H9 (cell line): ENCODE results near the gene SLC36A4. TPM values are rescaled to one million over a fixed set of nuclear protein-coding genes. Genes with fewer than 3 reads are reported as not detected.

ENCODE experiments used
- DNase-seq: peaks from one replicate; pipeline ENCODE4 v3.0.0-alpha.2; 2017
- H2AFZ ChIP-seq: one replicate; pipeline ENCODE4 v1.6.1; 2013; ENCODE audit warnings: mild to moderate bottlenecking, low read length, control low read depth, moderate library complexity
- H2AK5ac ChIP-seq: 2 replicates; pipeline ENCODE4 v1.6.1; 2013; ENCODE audit warnings: low read length, control low read depth, mixed read lengths; ENCODE audit not compliant: insufficient read length
- H2BK120ac ChIP-seq: one replicate; pipeline ENCODE4 v1.6.1; 2013; ENCODE audit warnings: low read depth, mild to moderate bottlenecking, low read length, control low read depth, inconsistent platforms; ENCODE audit not compliant: poor library complexity, severe bottlenecking
- H2BK12ac ChIP-seq: 2 replicates; pipeline ENCODE4 v1.6.1; 2013; ENCODE audit warnings: low read length, control low read depth, mixed read lengths, low read depth; ENCODE audit not compliant: insufficient read length
- H2BK15ac ChIP-seq: 2 replicates; pipeline ENCODE4 v1.6.1; 2013; ENCODE audit warnings: low read depth, low read length, control low read depth
- H2BK20ac ChIP-seq: one replicate; pipeline ENCODE4 v1.6.1; 2013; ENCODE audit warnings: low read depth, mild to moderate bottlenecking, low read length, control low read depth, inconsistent platforms; ENCODE audit not compliant: poor library complexity, severe bottlenecking
- H2BK5ac ChIP-seq: 2 replicates; pipeline ENCODE4 v1.6.1; 2013; ENCODE audit warnings: low read length, control low read depth, mixed read lengths; ENCODE audit not compliant: insufficient read length
- H3K14ac ChIP-seq: 2 replicates; pipeline ENCODE4 v1.6.1; 2013; ENCODE audit warnings: low read length, control low read depth; ENCODE audit not compliant: insufficient read depth
- H3K18ac ChIP-seq: 2 replicates; pipeline ENCODE4 v1.6.1; 2013; ENCODE audit warnings: low read depth, mild to moderate bottlenecking, mixed read lengths, low read length, control low read depth; ENCODE audit not compliant: insufficient read length
- H3K23ac ChIP-seq: 2 replicates; pipeline ENCODE4 v1.6.1; 2013; ENCODE audit warnings: low read length, control low read depth, mixed read lengths, low read depth; ENCODE audit not compliant: insufficient read length
- H3K23me2 ChIP-seq: 2 replicates; pipeline ENCODE4 v1.6.1; 2013; ENCODE audit warnings: low read depth, mild to moderate bottlenecking, mixed read lengths, low read length, control low read depth; ENCODE audit not compliant: insufficient read length, poor library complexity, severe bottlenecking
- H3K27ac ChIP-seq: 2 replicates; pipeline ENCODE4 v1.5.1; 2013; ENCODE audit warnings: low read length, control low read depth, mixed read lengths, low read depth; ENCODE audit not compliant: insufficient read length
- H3K27me3 ChIP-seq: 2 replicates; pipeline ENCODE4 v1.6.1; 2013; ENCODE audit warnings: low read length, control low read depth, inconsistent platforms; ENCODE audit not compliant: insufficient read depth
- H3K4ac ChIP-seq: 2 replicates; pipeline ENCODE4 v1.6.1; 2013; ENCODE audit warnings: low read depth, mild to moderate bottlenecking, control low read depth, inconsistent platforms, low read length, moderate library complexity
- H3K4me1 ChIP-seq: 2 replicates; pipeline ENCODE4 v1.6.1; 2013; ENCODE audit warnings: low read length, control low read depth, inconsistent platforms; ENCODE audit not compliant: insufficient read depth
- H3K4me2 ChIP-seq: 2 replicates; pipeline ENCODE4 v1.6.1; 2013; ENCODE audit warnings: low read length, control low read depth, mixed read lengths; ENCODE audit not compliant: insufficient read length, insufficient read depth
- H3K56ac ChIP-seq: 2 replicates; pipeline ENCODE4 v1.6.1; 2013; ENCODE audit warnings: low read depth, mild to moderate bottlenecking, mixed read lengths, low read length, control low read depth; ENCODE audit not compliant: insufficient read length
- H3K79me1 ChIP-seq: 2 replicates; pipeline ENCODE4 v1.6.1; 2013; ENCODE audit warnings: low read depth, mild to moderate bottlenecking, moderate library complexity, low read length, control low read depth, inconsistent platforms; ENCODE audit not compliant: insufficient read depth, poor library complexity, severe bottlenecking
- H3K79me2 ChIP-seq: 2 replicates; pipeline ENCODE4 v1.6.1; 2013; ENCODE audit warnings: low read length, control low read depth, inconsistent platforms; ENCODE audit not compliant: insufficient read depth
- H3K9ac ChIP-seq: 2 replicates; pipeline ENCODE4 v1.6.1; 2013; ENCODE audit warnings: low read length, control low read depth, mixed read lengths; ENCODE audit not compliant: insufficient read length; ENCODE audit errors: extremely low read depth
- H3K9me3 ChIP-seq: one replicate; pipeline ENCODE4 v1.6.1; 2013; ENCODE audit warnings: low read depth, low read length, inconsistent platforms; ENCODE audit not compliant: control insufficient read depth
- H3T11ph ChIP-seq: one replicate; pipeline ENCODE4 v1.6.1; 2013; ENCODE audit warnings: mild to moderate bottlenecking, low read length, control low read depth, inconsistent platforms
- H4K20me1 ChIP-seq: one replicate; pipeline ENCODE4 v1.6.1; 2013; ENCODE audit not compliant: control insufficient read depth, insufficient read length, insufficient read depth
- H4K5ac ChIP-seq: 2 replicates; pipeline ENCODE4 v1.6.1; 2013; ENCODE audit warnings: low read depth, mild to moderate bottlenecking, mixed read lengths, low read length, control low read depth; ENCODE audit not compliant: insufficient read length
- H4K8ac ChIP-seq: replicated peaks from 2 replicates; pipeline ENCODE4 v1.6.1; 2013; ENCODE audit warnings: low read length, control low read depth, mixed read lengths, low read depth; ENCODE audit not compliant: insufficient read length
- H4K91ac ChIP-seq: 2 replicates; pipeline ENCODE4 v1.6.1; 2013; ENCODE audit warnings: low read depth, mild to moderate bottlenecking, moderate library complexity, mixed read lengths, low read length, control low read depth; ENCODE audit not compliant: insufficient read length
- H3K27ac Mint-ChIP-seq, 3 experiments: 2 replicates in 2 of 3; 3 replicates in 1 of 3; pipeline ENCODE4 v1.8.0; 2020 to 2021; ENCODE audit warnings: mixed read lengths in 3 of 3, mild to moderate bottlenecking in 1 of 3, moderate library complexity in 1 of 3
- H3K27me3 Mint-ChIP-seq: 2 replicates; pipeline ENCODE4 v1.8.0; 2021; ENCODE audit warnings: low read depth, mild to moderate bottlenecking, moderate library complexity, mixed read lengths
- H3K36me3 Mint-ChIP-seq, 3 experiments: 2 replicates in 2 of 3; 3 replicates in 1 of 3; pipeline ENCODE4 v1.8.0; 2020 to 2021; ENCODE audit warnings: low read depth in 3 of 3, mixed read lengths in 3 of 3; ENCODE audit not compliant: insufficient read depth in 1 of 3
- H3K4me1 Mint-ChIP-seq, 2 experiments: 2 replicates each; pipeline ENCODE4 v1.8.0; 2020; ENCODE audit warnings: mixed read lengths in 2 of 2
- H3K4me3 Mint-ChIP-seq, 2 experiments: 2 replicates in 1 of 2; 3 replicates in 1 of 2; pipeline ENCODE4 v1.8.0; 2020 to 2021; ENCODE audit warnings: mild to moderate bottlenecking in 2 of 2, mixed read lengths in 2 of 2, moderate library complexity in 1 of 2
- H3K9me3 Mint-ChIP-seq, 2 experiments: 2 replicates in 1 of 2; 3 replicates in 1 of 2; pipeline ENCODE4 v1.8.0; 2020; ENCODE audit warnings: mild to moderate bottlenecking in 2 of 2, mixed read lengths in 2 of 2, moderate library complexity in 1 of 2
- CTCF ChIP-seq: fragments of 200-600 bp; sonication (generic); conservative IDR thresholded peaks from 3 replicates; pipeline ENCODE4 v1.8.0; 2021; ENCODE audit warnings: antibody characterized with exemption, mild to moderate bottlenecking
- WGBS: extraction: QIAGEN DNeasy Blood & Tissue Kit; methylation state at CpG from one replicate; pipeline ENCODE4 v1.1.7; 2013; ENCODE audit warnings: missing lambda C conversion rate, low lambda C conversion rate, mixed read lengths; ENCODE audit not compliant: insufficient read length; ENCODE audit errors: extremely low coverage; 5-methylcytosine and 5-hydroxymethylcytosine counted together
- total RNA-seq: library from RNA; stranded (reverse); gene quantifications from 2 replicates; pipeline ENCODE4 v1.2.1, GENCODE V29; 2021

The SLC36A4 gene
- total RNA-seq, 1 experiment from 2014 or later: 33.3 TPM

- Histone ChIP-seq H4K91ac (no peak overlapping the region), H3K4ac (no peak overlapping the region), H2BK15ac (no peak overlapping the region), H3T11ph (no peak overlapping the region), H4K8ac (no peak overlapping the region), H2AFZ (no peak overlapping the region), H3K4me1 (0 out of 2 replicates have a peak, but pooled peaks cover 4% of the 10 kb centered on the region), H3K4me2 (no peak overlapping the region), H3K23me2 (peaks cover 4% of the 10 kb centered on the region), H2AK5ac (no peak overlapping the region), H3K56ac (no peak overlapping the region), H2BK120ac (no peak overlapping the region), H3K79me1 (no peaks in the 10 kb centered on the region), H3K14ac (no peak overlapping the region), H4K20me1 (no peaks in the 10 kb centered on the region), H2BK5ac (no peak overlapping the region), H2BK12ac (no peak overlapping the region), H3K18ac (no peak overlapping the region), H4K5ac (no peak overlapping the region), H3K79me2 (peaks cover 5% of the 10 kb centered on the region; the same call in 1 of the 2 replicates), H2BK20ac (no peak overlapping the region), H3K23ac (no peak overlapping the region), H3K27ac (no peak overlapping the region), H3K9me3 (no peaks in the 10 kb centered on the region), H3K9ac (no peak overlapping the region), H3K27me3 (no peaks in the 10 kb centered on the region)
- Mint-ChIP-seq H3K4me3 (no peak overlapping the region), H3K27me3 (no peaks in the 10 kb centered on the region), H3K36me3 (peaks cover 3 to 13% (median 11%) of the 10 kb centered on the region in 3 experiments; a peak in 6 of 7 replicates), H3K4me1 (peaks cover 21 to 30% of the 10 kb centered on the region in 2 experiments), H3K9me3 (no peaks in the 10 kb centered on the region; a peak in 2 of 5 replicates), H3K27ac (no peak overlapping the region)
- no CpG with 5 or more reads among the region's 2 CpGs for WGBS
- no peak for DNase-seq
- no peak for TF ChIP-seq CTCF
Measured at GRCh38 chr11:93193731-93194130, 4.1 kb downstream of the SLC36A4 start.
